Keratinocyte (primary cell): ENCODE data around the gene PAAF1. TPM values are rescaled to one million over a fixed set of nuclear protein-coding genes. Genes with fewer than 3 reads are reported as not detected.
"Not testable (repeated sequence)": the region's sequence is repeated elsewhere in the genome, so short reads cannot be mapped to it uniquely, and the experiment has no call there.

ENCODE experiments used
- DNase-seq: peaks from one replicate; pipeline ENCODE4 v3.0.0-alpha.2; 2011; ENCODE audit warnings: low read depth, missing footprints, low spot score
- FAIRE-seq: peaks from 2 replicates; lab custom pipeline; 2011; peaks lifted over from hg19 to GRCh38; lab: Jason Lieb, UNC
- H2AFZ ChIP-seq: 2 replicates; pipeline ENCODE4 v1.6.0; 2012; ENCODE audit warnings: low read length, control low read depth, inconsistent platforms; ENCODE audit not compliant: control insufficient read depth
- H3K27ac ChIP-seq: 2 replicates; pipeline ENCODE4 v1.5.1; 2011; ENCODE audit warnings: low read length; ENCODE audit not compliant: control insufficient read depth, insufficient read depth
- H3K27me3 ChIP-seq: 3 replicates; pipeline ENCODE4 v1.6.0; 2011; ENCODE audit warnings: low read length; ENCODE audit not compliant: control insufficient read depth, insufficient read depth; ENCODE audit errors: extremely low read depth
- H3K36me3 ChIP-seq, 2 experiments: 2 replicates in 1 of 2; 3 replicates in 1 of 2; pipeline ENCODE4 v1.5.1; 2011; ENCODE audit warnings: low read length in 2 of 2, mild to moderate bottlenecking in 1 of 2; ENCODE audit not compliant: control insufficient read depth in 2 of 2, insufficient read depth in 2 of 2; ENCODE audit errors: extremely low read depth in 1 of 2
- H3K4me1 ChIP-seq: 3 replicates; pipeline ENCODE4 v1.5.1; 2011; ENCODE audit warnings: low read length; ENCODE audit not compliant: control insufficient read depth, insufficient read depth; ENCODE audit errors: extremely low read depth
- H3K4me2 ChIP-seq: 3 replicates; pipeline ENCODE4 v1.6.0; 2011; ENCODE audit warnings: low read depth, low read length; ENCODE audit not compliant: control insufficient read depth, insufficient read depth; ENCODE audit errors: extremely low read depth
- H3K4me3 ChIP-seq, 3 experiments: fragments of 200-600 bp in 1 of 3; sonication (generic) in 1 of 3; 2 replicates in 2 of 3; 3 replicates in 1 of 3; pipeline ENCODE4 v1.5.1; 2011 to 2016; ENCODE audit warnings: low read length in 3 of 3, mild to moderate bottlenecking in 3 of 3, control low read depth in 2 of 3, inconsistent platforms in 1 of 3, low read depth in 1 of 3, mixed read lengths in 1 of 3, mixed run types in 1 of 3, moderate library complexity in 1 of 3; ENCODE audit not compliant: control insufficient read depth in 2 of 3, insufficient read depth in 2 of 3; ENCODE audit errors: extremely low read depth in 1 of 3
- H3K79me2 ChIP-seq: 2 replicates; pipeline ENCODE4 v1.6.0; 2012; ENCODE audit warnings: low read length; ENCODE audit not compliant: control insufficient read depth, insufficient read depth
- H3K9ac ChIP-seq: 3 replicates; pipeline ENCODE4 v1.6.0; 2011; ENCODE audit warnings: low read length; ENCODE audit not compliant: control insufficient read depth, insufficient read depth; ENCODE audit errors: extremely low read depth
- H3K9me1 ChIP-seq: 3 replicates; pipeline ENCODE4 v1.6.0; 2011; ENCODE audit warnings: low read length; ENCODE audit not compliant: control insufficient read depth, insufficient read depth; ENCODE audit errors: extremely low read depth
- H3K9me3 ChIP-seq: 2 replicates; pipeline ENCODE4 v1.5.1; 2012; ENCODE audit warnings: low read depth, low read length; ENCODE audit not compliant: control insufficient read depth
- H4K20me1 ChIP-seq: 3 replicates; pipeline ENCODE4 v1.6.0; 2011; ENCODE audit warnings: low read length; ENCODE audit not compliant: control insufficient read depth, insufficient read depth; ENCODE audit errors: extremely low read depth
- CTCF ChIP-seq, 3 experiments: IDR thresholded peaks in 1 of 3; conservative IDR thresholded peaks in 1 of 3; optimal IDR thresholded peaks in 1 of 3; 2 replicates in 2 of 3; 3 replicates in 1 of 3; pipeline versions ENCODE3 to v1.5.1; 2011; ENCODE audit warnings: low read length in 3 of 3, mild to moderate bottlenecking in 3 of 3, moderate library complexity in 2 of 3, control low read depth in 1 of 3, inconsistent platforms in 1 of 3; ENCODE audit not compliant: insufficient read depth in 2 of 3; ENCODE audit errors: extremely low read depth in 1 of 3
- EZH2 ChIP-seq: IDR thresholded peaks from one replicate; pipeline ENCODE4 v1.6.1; 2012; ENCODE audit warnings: inconsistent platforms, mild to moderate bottlenecking, low read length, moderate library complexity
- dilution Hi-C: fragments of 300-500 bp; cut with MboI; formaldehyde crosslinking; loops from one replicate; pipeline ENCODE4 v1.7.0; 2020; ENCODE audit warnings: low sequenced_read_pairs; ENCODE audit not compliant: extremely low pct_ligation_motif_present
- polyA plus RNA-seq, 5 experiments: library from polyadenylated mRNA; depleted of rRNA in 3 of 5; stranded (reverse) in 3 of 5; stranded (forward) in 1 of 5; unstranded in 1 of 5; fragments of >200 nt; gene quantifications; 1 replicate in 1 of 5; 2 replicates in 3 of 5; 3 replicates in 1 of 5; pipeline versions ENCODE4 v1.2.1 to v1.2.3, GENCODE V29; 2011 to 2012; ENCODE audit warnings: missing spikeins in 2 of 5, low read depth in 1 of 5, low replicate concordance in 1 of 5

PAAF1 gene
- polyA plus RNA-seq, 1 donor (not counting 4 experiments of a cell fraction or from before 2014, with no cell fraction given), result 19.1 TPM

GRCh38 chr11:73875840-73876239, 959 bp upstream of the PAAF1 start:
- FAIRE-seq, result no peak

GRCh38 chr11:73878771-73879170, 2.0 kb downstream of the PAAF1 start:
- Histone ChIP-seq H3K4me2 (no peak overlapping the region), H3K9ac (no peak overlapping the region), H3K27me3 (no peaks in the 10 kb centered on the region), H3K27ac (no peak overlapping the region), H3K4me3 (no peak overlapping the region), H3K9me1 (no peaks in the 10 kb centered on the region), H3K9me3 (no peaks in the 10 kb centered on the region), H4K20me1 (no peaks in the 10 kb centered on the region), H3K4me1 (peaks cover 15% of the 10 kb centered on the region), H3K36me3 (peaks cover 2 to 12% of the 10 kb centered on the region in 2 experiments), H2AFZ (no peak overlapping the region), H3K79me2 (peaks cover 33% of the 10 kb centered on the region)
- TF ChIP-seq EZH2 (no peak), CTCF (optimal IDR thresholded peaks at IDR 0.05 in 1 of 3, IDR thresholded peaks at IDR 0.05 in 1 of 3, conservative IDR thresholded peaks at IDR 0.05 in 1 of 3; ENCODE audit: extremely low read depth in 1 of 3, insufficient read depth in 2 of 3, low read length in 3 of 3) (no peak)
- FAIRE-seq (no peak), DNase-seq (no peak)
- dilution Hi-C loops, result no loop called here

More at GRCh38 chr11:73875840-73876239, 959 bp upstream of the PAAF1 start:
- TF ChIP-seq EZH2 (no peak), CTCF (optimal IDR thresholded peaks at IDR 0.05 in 1 of 3, IDR thresholded peaks at IDR 0.05 in 1 of 3, conservative IDR thresholded peaks at IDR 0.05 in 1 of 3; ENCODE audit: extremely low read depth in 1 of 3, insufficient read depth in 2 of 3, low read length in 3 of 3) (no peak)
- peaks cover 36% of the 10 kb centered on the region for H3K79me2 ChIP-seq
- peak overlapping the region; percentile 79 for H3K4me2 ChIP-seq
- no peak for DNase-seq
- H3K4me3 ChIP-seq, result peak overlapping the region; percentile 67 to 100 (median 99)
- H3K27ac ChIP-seq, result peak overlapping the region; percentile 97
- H3K9ac ChIP-seq, result peak overlapping the region; percentile 99
- peaks cover 15% of the 10 kb centered on the region for H3K4me1 ChIP-seq
- peaks cover 4 to 23% of the 10 kb centered on the region in 2 experiments for H3K36me3 ChIP-seq
- dilution Hi-C loops, result no loop called here
- H4K20me1 ChIP-seq, result no peaks in the 10 kb centered on the region
- H3K27me3 ChIP-seq, result no peaks in the 10 kb centered on the region
- H2AFZ ChIP-seq, result peak overlapping the region; percentile 97
- no peaks in the 10 kb centered on the region for H3K9me3 ChIP-seq
- H3K9me1 ChIP-seq, result no peaks in the 10 kb centered on the region

- dilution Hi-C loops, H4K20me1 ChIP-seq, H3K4me3 ChIP-seq, FAIRE-seq, H3K9ac ChIP-seq, H3K9me3 ChIP-seq, DNase-seq, H3K27me3 ChIP-seq, H3K36me3 ChIP-seq, H3K9me1 ChIP-seq, H3K27ac ChIP-seq, H3K4me2 ChIP-seq, H2AFZ ChIP-seq: not testable (repeated sequence)
- Histone ChIP-seq H3K79me2 (peaks cover 18% of the 10 kb centered on the region), H3K4me1 (peaks cover 10% of the 10 kb centered on the region)
Measured at GRCh38 chr11:73880449-73880848, 3.6 kb downstream of the PAAF1 start.
